H1 (cell line): ENCODE measurements around the gene WDR81. TPM values are rescaled to one million over a fixed set of nuclear protein-coding genes. Genes with fewer than 3 reads are reported as not detected.

Experiments used
- CTCF ChIA-PET: fragments of 300-600 bp; sonication (Branson Sonifier 250); formaldehyde crosslinking; loops from one replicate; lab custom pipeline; 2021; ENCODE audit not compliant: partially characterized antibody; lab: Charles Lee
- POLR2A ChIA-PET: fragments of 300-600 bp; sonication (Branson Sonifier 250); formaldehyde crosslinking; loops from one replicate; lab custom pipeline; 2021; ENCODE audit warnings: inconsistent platforms; ENCODE audit not compliant: partially characterized antibody; lab: Charles Lee
- DNase-seq, 2 experiments: peaks; one replicate each; pipeline versions ENCODE4 v3.0.0 to v3.0.0-alpha.2; 2010 to 2022; ENCODE audit warnings: low spot score in 2 of 2, low read depth in 1 of 2, mixed read lengths in 1 of 2
- FAIRE-seq: peaks from 2 replicates; lab custom pipeline; 2011; peaks lifted over from hg19 to GRCh38; lab: Jason Lieb, UNC
- H2AFZ ChIP-seq: 2 replicates; pipeline ENCODE4 v1.8.1; 2012; ENCODE audit warnings: low read length, inconsistent platforms
- H2AK5ac ChIP-seq: 2 replicates; pipeline ENCODE4 v1.6.1; 2013; ENCODE audit warnings: low read depth, low read length
- H2BK120ac ChIP-seq: replicated peaks from 2 replicates; pipeline ENCODE3; 2013; ENCODE audit warnings: low read depth, low read length, inconsistent platforms
- H2BK12ac ChIP-seq: 2 replicates; pipeline ENCODE4 v1.6.1; 2013; ENCODE audit warnings: low read depth, low read length
- H2BK15ac ChIP-seq: 2 replicates; pipeline ENCODE4 v1.6.1; 2013; ENCODE audit warnings: low read length
- H2BK20ac ChIP-seq: 2 replicates; pipeline ENCODE4 v1.6.1; 2013; ENCODE audit warnings: low read length
- H2BK5ac ChIP-seq: 2 replicates; pipeline ENCODE4 v1.6.1; 2013; ENCODE audit warnings: low read depth, low read length
- H3K14ac ChIP-seq: 2 replicates; pipeline ENCODE4 v1.6.1; 2013; ENCODE audit warnings: inconsistent platforms; ENCODE audit not compliant: insufficient read length
- H3K18ac ChIP-seq: 2 replicates; pipeline ENCODE4 v1.6.1; 2013; ENCODE audit warnings: low read length; ENCODE audit errors: extremely low read depth
- H3K23ac ChIP-seq: 2 replicates; pipeline ENCODE4 v1.6.1; 2013; ENCODE audit warnings: inconsistent platforms; ENCODE audit not compliant: insufficient read length
- H3K23me2 ChIP-seq: 2 replicates; pipeline ENCODE4 v1.6.1; 2013; ENCODE audit warnings: low read depth, low read length
- H3K27ac ChIP-seq: 2 replicates; pipeline ENCODE4 v1.6.1; 2011; ENCODE audit warnings: low read depth, low read length, inconsistent platforms
- H3K27me3 ChIP-seq, 4 experiments: replicated peaks in 1 of 4; 1 replicate in 1 of 4; 2 replicates in 3 of 4; pipeline versions ENCODE4 v1.6.1 to v1.8.1; 2011 to 2013; ENCODE audit warnings: low read length in 3 of 4, mild to moderate bottlenecking in 3 of 4, inconsistent platforms in 2 of 4, mixed read lengths in 2 of 4, moderate library complexity in 1 of 4; ENCODE audit not compliant: control insufficient read depth in 3 of 4, insufficient read depth in 3 of 4; ENCODE audit errors: extremely low read depth in 1 of 4
- H3K36me3 ChIP-seq, 4 experiments: 2 replicates each; pipeline versions ENCODE4 v1.6.1 to v1.8.1; 2011 to 2013; ENCODE audit warnings: mild to moderate bottlenecking in 4 of 4, low read length in 3 of 4, moderate library complexity in 2 of 4, control low read depth in 1 of 4, inconsistent platforms in 1 of 4; ENCODE audit not compliant: insufficient read depth in 4 of 4, control insufficient read depth in 2 of 4
- H3K4ac ChIP-seq: replicated peaks from 2 replicates; pipeline ENCODE3; 2013; ENCODE audit warnings: low read length, low read depth, mixed read lengths, inconsistent platforms; ENCODE audit not compliant: insufficient read length
- H3K4me1 ChIP-seq, 4 experiments: replicated peaks in 1 of 4; 1 replicate in 1 of 4; 2 replicates in 3 of 4; pipeline versions ENCODE4 v1.6.1 to v1.8.1; 2011 to 2013; ENCODE audit warnings: low read length in 3 of 4, inconsistent platforms in 2 of 4, mixed read lengths in 1 of 4; ENCODE audit not compliant: insufficient read depth in 4 of 4, control insufficient read depth in 3 of 4
- H3K4me2 ChIP-seq, 2 experiments: 2 replicates each; pipeline versions ENCODE4 v1.6.1 to v1.8.1; 2011 to 2013; ENCODE audit warnings: low read depth in 2 of 2, low read length in 2 of 2, control low read depth in 1 of 2, inconsistent platforms in 1 of 2, mild to moderate bottlenecking in 1 of 2; ENCODE audit not compliant: insufficient read depth in 1 of 2
- H3K4me3 ChIP-seq, 4 experiments: fragments of 200-600, 300-600 bp in 1 of 4; sonication (generic), shearing (Covaris generic), sonication (Bioruptor Twin) in 1 of 4; 2 replicates each; pipeline versions ENCODE4 v1.5.1 to v1.8.1; 2011 to 2016; ENCODE audit warnings: low read length in 4 of 4, low read depth in 3 of 4, control low read depth in 2 of 4, inconsistent platforms in 2 of 4, mild to moderate bottlenecking in 2 of 4, mixed read lengths in 1 of 4, moderate library complexity in 1 of 4; ENCODE audit not compliant: insufficient read depth in 2 of 4; ENCODE audit errors: extremely low read depth in 1 of 4
- H3K56ac ChIP-seq: replicated peaks from 2 replicates; pipeline ENCODE3; 2013; ENCODE audit warnings: low read depth, mild to moderate bottlenecking, mixed read lengths, low read length, inconsistent platforms; ENCODE audit not compliant: insufficient read length
- H3K79me1 ChIP-seq: 2 replicates; pipeline ENCODE4 v1.6.1; 2013; ENCODE audit warnings: low read depth, low read length, control low read depth
- H3K79me2 ChIP-seq, 2 experiments: 2 replicates each; pipeline versions ENCODE4 v1.6.1 to v1.8.1; 2012 to 2013; ENCODE audit warnings: low read length in 2 of 2, mild to moderate bottlenecking in 2 of 2, inconsistent platforms in 1 of 2; ENCODE audit not compliant: insufficient read depth in 2 of 2, control insufficient read depth in 1 of 2
- H3K9ac ChIP-seq, 4 experiments: replicated peaks in 1 of 4; 1 replicate in 1 of 4; 2 replicates in 3 of 4; pipeline versions ENCODE4 v1.6.1 to v1.8.1; 2011 to 2013; ENCODE audit warnings: low read depth in 3 of 4, low read length in 3 of 4, control low read depth in 2 of 4, mild to moderate bottlenecking in 2 of 4, moderate library complexity in 2 of 4, inconsistent platforms in 1 of 4; ENCODE audit errors: extremely low read depth in 1 of 4
- H3K9me3 ChIP-seq, 2 experiments: 2 replicates each; pipeline versions ENCODE4 v1.6.1 to v1.8.1; 2012 to 2013; ENCODE audit warnings: mild to moderate bottlenecking in 2 of 2, moderate library complexity in 2 of 2, control low read depth in 1 of 2, inconsistent platforms in 1 of 2, low read depth in 1 of 2, low read length in 1 of 2, mixed read lengths in 1 of 2; ENCODE audit not compliant: insufficient read depth in 2 of 2
- H4K20me1 ChIP-seq, 2 experiments: replicated peaks in 1 of 2; 2 replicates each; pipeline versions ENCODE3 to v1.8.1; 2011 to 2013; ENCODE audit warnings: inconsistent platforms in 2 of 2, low read length in 2 of 2, mild to moderate bottlenecking in 1 of 2; ENCODE audit not compliant: insufficient read depth in 2 of 2, control insufficient read depth in 1 of 2
- H4K5ac ChIP-seq: 2 replicates; pipeline ENCODE4 v1.6.1; 2013; ENCODE audit warnings: low read length, low read depth, mixed read lengths, inconsistent platforms; ENCODE audit not compliant: insufficient read length
- H4K8ac ChIP-seq: 2 replicates; pipeline ENCODE4 v1.8.0; 2013; ENCODE audit warnings: mild to moderate bottlenecking, moderate library complexity, low read length, inconsistent platforms; ENCODE audit not compliant: insufficient read depth; ENCODE audit errors: extremely low read depth
- H4K91ac ChIP-seq: replicated peaks from 2 replicates; pipeline ENCODE3; 2013; ENCODE audit warnings: low read length, mixed read lengths, inconsistent platforms; ENCODE audit not compliant: insufficient read length
- CTBP2 ChIP-seq: IDR thresholded peaks from 2 replicates; pipeline ENCODE4 v1.7.0; 2011; ENCODE audit warnings: borderline replicate concordance, mild to moderate bottlenecking, moderate library complexity, mixed read lengths, low read length; ENCODE audit not compliant: insufficient read depth, insufficient read length
- POU5F1 ChIP-seq: IDR thresholded peaks from 2 replicates; pipeline ENCODE4 v1.6.1; 2011; ENCODE audit warnings: low read depth, mild to moderate bottlenecking, low read length, moderate library complexity
- WGBS, 2 experiments: shearing (Covaris generic) in 1 of 2; methylation state at CpG; one replicate each; pipeline versions ENCODE4 v1.1.6 to v1.1.7; 2013 to 2015; ENCODE audit warnings: low lambda C conversion rate in 2 of 2, mixed read lengths in 2 of 2, inconsistent platforms in 1 of 2, low coverage in 1 of 2, missing lambda C conversion rate in 1 of 2; ENCODE audit not compliant: insufficient replicate concordance in 2 of 2, insufficient coverage in 1 of 2, insufficient read length in 1 of 2; ENCODE audit errors: extremely low coverage in 1 of 2, missing lambda C conversion rate in 1 of 2; 5-methylcytosine and 5-hydroxymethylcytosine counted together
- polyA plus RNA-seq, 7 experiments: library from polyadenylated mRNA; depleted of rRNA in 3 of 7; stranded (reverse) in 5 of 7; unstranded in 2 of 7; fragments of >200 nt in 5 of 7; fragments of 200-250 nt in 2 of 7; gene quantifications; 1 replicate in 5 of 7; 2 replicates in 1 of 7; 4 replicates in 1 of 7; pipeline versions ENCODE4 v1.2.1 to v1.2.3, GENCODE V29; 2011 to 2013; ENCODE audit warnings: missing spikeins in 2 of 7, mixed read lengths in 2 of 7
- total RNA-seq: library from RNA; stranded (reverse); fragmentation: NEBNext Ultra II Directional; extraction: Animal tissue kit (Norgen Biotek cat#: 25700); gene quantifications from 2 replicates; pipeline ENCODE4 v1.2.1, GENCODE V29; 2021

The WDR81 gene
- total and polyA plus RNA-seq, 2 of the 8 experiments (the other 6 are each of a cell fraction or from before 2014, with no cell fraction given): 9.1 to 12.3 TPM

DNA sequence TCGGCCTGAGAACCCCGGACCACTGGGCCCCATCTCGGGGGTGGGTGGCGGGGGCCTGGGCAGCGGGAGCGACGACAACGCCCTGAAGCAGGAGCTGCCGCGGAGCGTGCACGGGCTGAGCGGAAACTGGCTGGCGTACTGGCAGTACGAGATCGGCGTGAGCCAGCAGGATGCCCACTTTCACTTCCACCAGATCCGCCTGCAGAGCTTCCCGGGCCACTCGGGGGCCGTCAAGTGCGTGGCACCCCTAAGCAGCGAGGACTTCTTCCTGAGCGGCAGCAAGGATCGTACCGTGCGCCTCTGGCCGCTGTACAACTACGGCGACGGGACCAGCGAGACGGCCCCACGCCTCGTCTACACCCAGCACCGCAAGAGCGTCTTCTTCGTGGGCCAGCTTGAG is 9.3 kb downstream of the WDR81 start:
- H3K4ac ChIP-seq: no peak overlapping the region
- H2AK5ac ChIP-seq: no peak overlapping the region
- H3K18ac ChIP-seq: no peak overlapping the region
- no peak overlapping the region for H2BK120ac ChIP-seq
- POLR2A ChIA-PET: interaction anchor here (1.2 to 2.2 kb wide), 5 partner anchors 9 to 29 kb away, joined by 3 to 8 read pairs (median 4); partner anchors contain the start of genes SERPINF1 and WDR81
- H4K8ac ChIP-seq: 0 out of 2 replicates have a peak overlapping the region, but pooled peaks have one; percentile 5
- no peak overlapping the region for H2BK12ac ChIP-seq
- no peak overlapping the region for H2BK20ac ChIP-seq
- CTCF ChIA-PET: interaction anchor here (0.6 to 7.1 kb wide), 6 partner anchors 13 to 131 kb away, joined by 3 to 34 read pairs (median 4); no protein-coding TSS in a partner anchor
- H3K79me2 ChIP-seq: no peaks in the 10 kb centered on the region
- peaks cover 0 to 7% (median 1%) of the 10 kb centered on the region in 4 experiments; a peak in 4 of 7 replicates for H3K4me1 ChIP-seq
- 95% methylated on average over 29 of the region's 38 CpGs; no CpG with 5 or more reads in 1 of the 2 experiments for WGBS, 2 experiments
- H2AFZ ChIP-seq: no peak overlapping the region
- H4K5ac ChIP-seq: no peak overlapping the region
- no peak overlapping the region for H3K56ac ChIP-seq
- H3K27me3 ChIP-seq: no peaks in the 10 kb centered on the region
- no peaks in the 10 kb centered on the region; a peak in 2 of 8 replicates for H3K36me3 ChIP-seq
- no peak overlapping the region for H3K14ac ChIP-seq
- FAIRE-seq (no peak), DNase-seq (no peak)
- H3K23ac ChIP-seq: no peak overlapping the region
- H3K4me2 ChIP-seq: no peak overlapping the region
- H2BK15ac ChIP-seq: no peak overlapping the region
- no peaks in the 10 kb centered on the region for H3K23me2 ChIP-seq
- H3K9me3 ChIP-seq: no peaks in the 10 kb centered on the region
- no peaks in the 10 kb centered on the region for H3K79me1 ChIP-seq
- no peak overlapping the region for H4K91ac ChIP-seq
- peaks cover 0 to 2% of the 10 kb centered on the region in 2 experiments for H4K20me1 ChIP-seq
- no peak overlapping the region for H2BK5ac ChIP-seq
- no peak overlapping the region for H3K4me3 ChIP-seq
- TF ChIP-seq CTBP2 (no peak), POU5F1 (no peak)
- H3K9ac ChIP-seq: no peak overlapping the region
- no peak overlapping the region for H3K27ac ChIP-seq
